Nephron (organoid): ENCODE measurements around the gene PPP3CA.
"Not testable (repeated sequence)": the region's sequence is repeated elsewhere in the genome, so short reads cannot be mapped to it uniquely, and the experiment has no call there.

Source experiments
- H3K27ac Mint-ChIP-seq, 3 experiments: 2 replicates each; pipeline ENCODE4 v1.8.0; 2020; ENCODE audit warnings: mixed read lengths in 3 of 3, mild to moderate bottlenecking in 2 of 3, moderate library complexity in 1 of 3
- H3K27me3 Mint-ChIP-seq: 2 replicates; pipeline ENCODE4 v1.8.0; 2021; ENCODE audit warnings: low read depth, mild to moderate bottlenecking, moderate library complexity, mixed read lengths
- H3K36me3 Mint-ChIP-seq: 2 replicates; pipeline ENCODE4 v1.8.0; 2020; ENCODE audit warnings: low read depth, mixed read lengths
- H3K4me1 Mint-ChIP-seq: 2 replicates; pipeline ENCODE4 v1.8.0; 2020; ENCODE audit warnings: mixed read lengths
- H3K4me3 Mint-ChIP-seq, 3 experiments: 2 replicates each; pipeline ENCODE4 v1.8.0; 2020; ENCODE audit warnings: mild to moderate bottlenecking in 3 of 3, mixed read lengths in 3 of 3, moderate library complexity in 2 of 3
- H3K9me3 Mint-ChIP-seq: 2 replicates; pipeline ENCODE4 v1.8.0; 2020; ENCODE audit warnings: mixed read lengths
- TF ChIP-seq, protein P1 (sequence below), 3 experiments: fragments of 200-600 bp; sonication (generic); IDR thresholded peaks; one replicate each; pipeline ENCODE4 v1.5.0; 2021; ENCODE audit warnings: antibody characterized with exemption in 3 of 3; ENCODE audit not compliant: unreplicated experiment in 3 of 3

PPP3CA gene

DNA sequence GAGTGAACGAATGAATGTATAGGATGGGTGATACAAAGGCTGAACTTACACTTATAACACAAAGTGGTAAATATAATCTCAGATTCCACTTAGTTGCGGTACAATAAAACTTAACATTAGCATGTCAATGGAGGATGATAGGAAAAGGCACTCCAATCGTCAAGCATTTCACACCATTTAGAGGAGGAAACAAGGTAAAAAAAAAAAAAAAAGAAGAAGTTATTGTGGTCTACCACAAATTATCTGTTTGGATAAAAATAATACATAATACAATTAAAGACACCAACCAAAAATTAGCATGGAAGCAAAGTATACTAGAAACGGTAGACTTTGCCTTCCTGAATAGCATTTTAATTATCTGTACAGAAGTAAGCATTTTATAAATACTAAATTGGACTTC, 205.5 kb downstream of the PPP3CA start:
- H3K9me3 Mint-ChIP-seq: peaks cover 2% of the 10 kb centered on the region
- no peaks in the 10 kb centered on the region for H3K27me3 Mint-ChIP-seq
- H3K4me3 Mint-ChIP-seq: no peak overlapping the region
- no peak overlapping the region for H3K27ac Mint-ChIP-seq
- no peaks in the 10 kb centered on the region for H3K36me3 Mint-ChIP-seq
- H3K4me1 Mint-ChIP-seq: peaks cover 5% of the 10 kb centered on the region
- TF ChIP-seq, protein P1, sequence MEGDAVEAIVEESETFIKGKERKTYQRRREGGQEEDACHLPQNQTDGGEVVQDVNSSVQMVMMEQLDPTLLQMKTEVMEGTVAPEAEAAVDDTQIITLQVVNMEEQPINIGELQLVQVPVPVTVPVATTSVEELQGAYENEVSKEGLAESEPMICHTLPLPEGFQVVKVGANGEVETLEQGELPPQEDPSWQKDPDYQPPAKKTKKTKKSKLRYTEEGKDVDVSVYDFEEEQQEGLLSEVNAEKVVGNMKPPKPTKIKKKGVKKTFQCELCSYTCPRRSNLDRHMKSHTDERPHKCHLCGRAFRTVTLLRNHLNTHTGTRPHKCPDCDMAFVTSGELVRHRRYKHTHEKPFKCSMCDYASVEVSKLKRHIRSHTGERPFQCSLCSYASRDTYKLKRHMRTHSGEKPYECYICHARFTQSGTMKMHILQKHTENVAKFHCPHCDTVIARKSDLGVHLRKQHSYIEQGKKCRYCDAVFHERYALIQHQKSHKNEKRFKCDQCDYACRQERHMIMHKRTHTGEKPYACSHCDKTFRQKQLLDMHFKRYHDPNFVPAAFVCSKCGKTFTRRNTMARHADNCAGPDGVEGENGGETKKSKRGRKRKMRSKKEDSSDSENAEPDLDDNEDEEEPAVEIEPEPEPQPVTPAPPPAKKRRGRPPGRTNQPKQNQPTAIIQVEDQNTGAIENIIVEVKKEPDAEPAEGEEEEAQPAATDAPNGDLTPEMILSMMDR (IDR thresholded peaks at IDR 0.05; ENCODE audit: unreplicated experiment in 3 of 3): no peak

DNA sequence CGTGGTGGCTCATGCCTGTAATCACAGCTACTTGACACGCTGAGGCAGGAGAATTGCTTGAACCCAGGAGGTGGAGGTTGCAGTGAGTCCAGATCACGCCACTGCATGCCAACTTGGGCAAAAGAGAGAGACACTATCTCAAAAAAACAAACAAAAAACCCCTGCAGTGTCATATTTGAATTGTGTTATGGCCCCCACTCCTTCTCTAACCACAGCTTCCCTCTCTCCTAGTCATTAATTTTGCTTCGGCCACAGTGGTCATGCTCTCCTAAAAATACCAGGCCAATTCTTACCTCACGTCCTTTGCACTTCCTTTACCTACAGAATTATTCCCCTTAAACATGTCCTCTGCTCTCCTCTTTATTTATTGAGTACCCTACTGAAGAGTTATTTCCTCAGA, 206.1 kb downstream of the PPP3CA start:
- Mint-ChIP-seq H3K36me3 (no peaks in the 10 kb centered on the region), H3K9me3 (peaks cover 2% of the 10 kb centered on the region), H3K27me3 (no peaks in the 10 kb centered on the region), H3K4me1 (peaks cover 5% of the 10 kb centered on the region), H3K27ac (no peak overlapping the region), H3K4me3 (no peak overlapping the region)
- TF ChIP-seq, protein P1 (IDR thresholded peaks at IDR 0.05; ENCODE audit: unreplicated experiment in 3 of 3): no peak

DNA sequence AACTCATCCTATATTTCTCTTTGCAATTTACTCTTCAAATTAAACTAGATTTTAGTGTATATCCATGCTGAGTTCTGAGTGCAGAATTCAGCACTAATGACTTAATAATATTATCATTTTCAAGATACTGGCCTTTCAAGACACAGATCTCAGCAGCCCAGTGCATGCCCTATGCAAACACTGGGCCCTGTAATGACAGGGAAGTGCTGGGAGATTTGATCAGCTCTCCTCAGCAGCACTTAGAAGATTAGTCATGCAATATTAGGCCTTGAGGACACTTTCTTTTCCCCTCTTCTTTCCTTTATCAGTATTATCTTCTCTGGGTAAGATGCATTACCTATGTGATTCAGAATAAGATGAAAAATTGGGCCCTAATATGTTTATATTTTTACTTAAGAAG, 207.1 kb downstream of the PPP3CA start:
- Mint-ChIP-seq H3K36me3 (no peaks in the 10 kb centered on the region), H3K27me3 (no peaks in the 10 kb centered on the region), H3K4me1 (peaks cover 5% of the 10 kb centered on the region)

DNA sequence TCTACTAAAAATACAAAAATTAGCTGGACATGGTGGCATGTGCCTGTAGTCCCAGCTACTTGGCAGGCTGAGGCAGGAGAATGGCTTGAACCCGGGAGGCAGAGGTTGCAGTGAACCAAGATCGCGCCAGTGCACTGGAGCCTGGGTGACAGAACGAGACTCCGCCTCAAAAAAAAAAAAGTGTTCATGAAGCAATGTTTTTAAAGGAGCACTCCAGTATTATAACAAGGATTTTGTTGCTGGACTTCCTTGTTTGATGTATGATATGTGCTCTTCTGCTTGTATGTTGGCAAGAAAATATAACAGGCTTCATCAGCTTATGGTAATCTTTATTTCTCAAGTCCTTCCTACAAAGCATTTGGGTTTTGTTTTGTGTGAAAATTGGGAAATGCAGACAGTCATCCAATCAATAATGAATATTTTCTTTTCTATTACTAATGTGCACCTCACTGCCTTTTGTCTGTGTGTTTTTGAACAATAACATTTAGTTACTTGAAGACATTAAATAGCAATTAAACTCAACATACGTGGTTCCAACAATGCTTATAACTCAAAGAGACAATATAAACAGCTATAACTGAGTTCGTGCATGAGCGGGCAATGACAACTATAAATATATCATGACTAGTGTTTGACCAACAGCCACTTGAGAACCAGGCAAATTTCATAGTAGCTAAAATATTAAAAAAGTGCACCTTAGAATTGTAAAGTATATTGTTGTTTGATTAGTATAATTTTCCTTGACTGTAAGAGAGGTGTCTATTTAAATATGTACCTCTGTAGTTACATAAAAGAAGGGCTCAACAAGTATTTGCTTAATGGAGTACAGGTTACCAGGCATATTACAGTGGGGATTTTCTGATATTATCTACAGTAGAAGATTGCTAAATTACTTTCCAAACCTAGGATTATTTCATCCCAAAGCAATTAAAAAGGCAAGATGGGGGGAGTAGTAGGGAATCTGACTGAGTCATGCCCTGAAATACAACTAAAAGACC, 210.7 kb downstream of the PPP3CA start:
- no peak overlapping the region for H3K27ac Mint-ChIP-seq
- H3K4me3 Mint-ChIP-seq: no peak overlapping the region
- H3K9me3 Mint-ChIP-seq: peaks cover 24% of the 10 kb centered on the region
- TF ChIP-seq, protein P1 (IDR thresholded peaks at IDR 0.05; ENCODE audit: unreplicated experiment in 3 of 3): no peak
- H3K27me3 Mint-ChIP-seq: no peaks in the 10 kb centered on the region
- H3K4me1 Mint-ChIP-seq: peaks cover 5% of the 10 kb centered on the region
- H3K36me3 Mint-ChIP-seq: peaks cover 4% of the 10 kb centered on the region

More for the DNA sequence above, 207.1 kb downstream of the PPP3CA start:
- no peak overlapping the region for H3K27ac Mint-ChIP-seq
- H3K9me3 Mint-ChIP-seq: peaks cover 5% of the 10 kb centered on the region
- TF ChIP-seq, protein P1 (IDR thresholded peaks at IDR 0.05; ENCODE audit: unreplicated experiment in 3 of 3): no peak
- no peak overlapping the region for H3K4me3 Mint-ChIP-seq

DNA sequence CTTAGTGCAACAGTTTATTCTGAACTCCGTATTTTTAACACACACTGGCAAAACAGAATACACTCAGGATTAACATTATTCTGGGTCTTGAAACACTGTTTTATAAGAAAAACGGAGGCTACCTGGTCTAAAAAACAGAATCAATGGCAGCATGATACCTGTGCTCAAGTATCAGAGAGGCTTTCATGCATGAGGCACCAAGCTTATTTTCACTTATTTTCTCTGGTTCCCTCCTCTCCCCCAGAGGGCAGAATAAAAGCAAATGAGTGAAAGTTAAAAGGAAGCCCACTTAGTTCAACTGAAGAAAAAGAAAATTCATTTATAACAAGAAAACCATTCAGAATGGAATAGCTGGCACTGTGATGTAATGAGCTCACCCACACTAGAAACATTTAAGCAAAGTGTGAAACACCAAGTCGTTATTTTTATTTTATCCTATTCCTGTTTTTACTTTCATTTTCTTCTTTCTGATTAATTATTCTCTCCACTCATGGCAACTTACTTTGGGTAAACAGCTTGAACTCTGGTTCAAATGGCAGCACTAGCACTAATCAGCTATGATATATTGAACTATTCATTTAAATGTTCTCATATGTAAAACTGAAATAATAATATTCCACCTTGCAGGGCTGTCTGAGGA, 211.8 kb downstream of the PPP3CA start:
- peaks cover 30% of the 10 kb centered on the region for H3K9me3 Mint-ChIP-seq
- no peaks in the 10 kb centered on the region for H3K27me3 Mint-ChIP-seq
- H3K27ac Mint-ChIP-seq: no peak overlapping the region
- peaks cover 4% of the 10 kb centered on the region for H3K36me3 Mint-ChIP-seq
- TF ChIP-seq, protein P1 (IDR thresholded peaks at IDR 0.05; ENCODE audit: unreplicated experiment in 3 of 3): no peak
- no peaks in the 10 kb centered on the region for H3K4me1 Mint-ChIP-seq
- no peak overlapping the region for H3K4me3 Mint-ChIP-seq

DNA sequence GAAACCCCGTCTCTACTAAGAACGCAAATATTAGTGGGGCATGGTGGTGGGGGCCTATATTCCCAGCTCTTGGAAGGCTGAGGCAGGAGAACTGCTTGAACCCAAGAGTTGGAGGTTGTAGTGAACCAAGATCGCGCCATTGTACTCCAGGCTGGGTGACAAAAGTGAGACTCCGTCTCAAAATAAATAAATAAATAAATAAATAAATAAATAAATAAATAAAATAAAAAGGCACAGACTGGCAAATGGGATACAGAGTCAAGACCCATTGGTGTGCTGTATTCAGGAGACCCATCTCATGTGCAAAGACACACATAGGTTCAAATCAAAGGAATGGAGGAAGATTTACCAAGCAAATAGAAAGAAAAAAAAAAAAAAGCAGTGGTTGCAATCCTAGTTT, 216.3 kb downstream of the PPP3CA start:
- not testable (repeated sequence) for H3K4me1 Mint-ChIP-seq, H3K36me3 Mint-ChIP-seq, H3K27me3 Mint-ChIP-seq, H3K4me3 Mint-ChIP-seq, H3K27ac Mint-ChIP-seq
- H3K9me3 Mint-ChIP-seq: peaks cover 35% of the 10 kb centered on the region

DNA sequence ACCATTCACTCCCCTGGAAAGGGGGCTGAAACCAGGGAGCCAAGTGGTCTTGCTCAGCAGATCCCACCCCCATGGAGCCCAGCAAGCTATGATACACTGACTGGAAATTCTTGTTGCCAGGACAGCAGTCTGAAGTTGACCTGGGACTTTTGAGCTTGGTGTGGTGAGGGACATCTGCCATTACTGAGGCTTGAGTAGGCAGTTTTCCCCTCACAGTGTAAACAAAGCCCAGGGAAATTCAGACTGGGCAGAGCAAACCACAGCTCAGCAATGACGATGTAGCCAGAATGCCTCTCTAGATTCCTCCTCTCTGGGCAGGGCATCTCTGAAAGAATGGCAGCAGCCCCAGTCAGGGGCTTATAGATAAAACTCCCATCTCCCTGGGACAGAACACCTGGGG, 218.4 kb downstream of the PPP3CA start:
- H3K9me3 Mint-ChIP-seq: peaks cover 31% of the 10 kb centered on the region
- H3K27me3 Mint-ChIP-seq, H3K27ac Mint-ChIP-seq, H3K4me3 Mint-ChIP-seq, H3K4me1 Mint-ChIP-seq, H3K36me3 Mint-ChIP-seq: not testable (repeated sequence)
